AG08395 (cell line): ENCODE results near the gene MMP24.

ENCODE experiments used
- DNase-seq: peaks from one replicate; pipeline ENCODE4 v3.0.0; 2012; ENCODE audit warnings: mixed read lengths, low spot score

Gene MMP24

GRCh38 chr20:35279040-35279439 is 52.5 kb downstream of the MMP24 start:
- DNase-seq = no peak

- no peak for DNase-seq
Observed at GRCh38 chr20:35279533-35280174, 53.2 kb downstream of the MMP24 start.

GRCh38 chr20:35280523-35280922 is 54.0 kb downstream of the MMP24 start:
- no peak for DNase-seq

- DNase-seq = no peak
Observed at GRCh38 chr20:35281506-35282101, 55.1 kb downstream of the MMP24 start.

GRCh38 chr20:35283441-35284266 is 57.2 kb downstream of the MMP24 start:
- DNase-seq = no peak

GRCh38 chr20:35284267-35284991 is 57.9 kb downstream of the MMP24 start, which contains the start of gene EIF6:
Gene EIF6, minus strand, starts transcription at chr20:35284772. Its CDS starts 285 bp downstream, at chr20:35284487.
- peak; percentile 91 for DNase-seq

GRCh38 chr20:35284992-35285805 is 58.7 kb downstream of the MMP24 start:
- no peak for DNase-seq

GRCh38 chr20:35285806-35286076 is 59.3 kb downstream of the MMP24 start:
- DNase-seq = no peak

GRCh38 chr20:35286077-35286898 is 59.8 kb downstream of the MMP24 start:
- DNase-seq = no peak

- DNase-seq = no peak
Observed at GRCh38 chr20:35286899-35287508, 60.5 kb downstream of the MMP24 start.

- DNase-seq = no peak
Observed at GRCh38 chr20:35287509-35288324, 61.2 kb downstream of the MMP24 start.

GRCh38 chr20:35288325-35289060 is 62.0 kb downstream of the MMP24 start:
- DNase-seq = no peak

- DNase-seq = no peak
Observed at GRCh38 chr20:35290186-35290886, 63.8 kb downstream of the MMP24 start.

GRCh38 chr20:35290887-35291417 is 64.5 kb downstream of the MMP24 start:
- DNase-seq = no peak

GRCh38 chr20:35291654-35292503 is 65.4 kb downstream of the MMP24 start, which contains the start of gene FAM83C:
Gene FAM83C, minus strand, starts transcription at chr20:35292425. Its CDS starts 121 bp downstream, at chr20:35292304.
- no peak for DNase-seq

GRCh38 chr20:35292504-35293285 is 66.2 kb downstream of the MMP24 start:
- no peak for DNase-seq
